Measurements from ENCODE around the gene GRM1. TPM values are rescaled to one million over a fixed set of nuclear protein-coding genes. Genes with fewer than 3 reads are reported as not detected.

GRM1 gene
- total RNA-seq, 2 experiments from 2014 or later: not detected

GRCh38 chr6:146224449-146224848 is 195.6 kb downstream of the GRM1 start:
- Mint-ChIP-seq H3K36me3 (ENCODE audit: low read depth) (no peaks in the 10 kb centered on the region), H3K27ac (no peak overlapping the region), H3K4me3 (no peak overlapping the region), H3K27me3 (peaks cover 10% of the 10 kb centered on the region), H3K9me3 (no peaks in the 10 kb centered on the region), H3K4me1 (ENCODE audit: low read depth) (no peaks in the 10 kb centered on the region)
- H3K9me3 ChIP-seq (ENCODE audit: control insufficient read depth in 1 of 2, insufficient read depth in 1 of 2, low read length in 2 of 2): no peaks in the 10 kb centered on the region
- no peak for ATAC-seq (ENCODE audit: poor library complexity)
- ChIA-PET POLR2A (no interaction called here), CTCF (no interaction called here)
- TF ChIP-seq, protein P1, sequence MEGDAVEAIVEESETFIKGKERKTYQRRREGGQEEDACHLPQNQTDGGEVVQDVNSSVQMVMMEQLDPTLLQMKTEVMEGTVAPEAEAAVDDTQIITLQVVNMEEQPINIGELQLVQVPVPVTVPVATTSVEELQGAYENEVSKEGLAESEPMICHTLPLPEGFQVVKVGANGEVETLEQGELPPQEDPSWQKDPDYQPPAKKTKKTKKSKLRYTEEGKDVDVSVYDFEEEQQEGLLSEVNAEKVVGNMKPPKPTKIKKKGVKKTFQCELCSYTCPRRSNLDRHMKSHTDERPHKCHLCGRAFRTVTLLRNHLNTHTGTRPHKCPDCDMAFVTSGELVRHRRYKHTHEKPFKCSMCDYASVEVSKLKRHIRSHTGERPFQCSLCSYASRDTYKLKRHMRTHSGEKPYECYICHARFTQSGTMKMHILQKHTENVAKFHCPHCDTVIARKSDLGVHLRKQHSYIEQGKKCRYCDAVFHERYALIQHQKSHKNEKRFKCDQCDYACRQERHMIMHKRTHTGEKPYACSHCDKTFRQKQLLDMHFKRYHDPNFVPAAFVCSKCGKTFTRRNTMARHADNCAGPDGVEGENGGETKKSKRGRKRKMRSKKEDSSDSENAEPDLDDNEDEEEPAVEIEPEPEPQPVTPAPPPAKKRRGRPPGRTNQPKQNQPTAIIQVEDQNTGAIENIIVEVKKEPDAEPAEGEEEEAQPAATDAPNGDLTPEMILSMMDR (IDR thresholded peaks at IDR 0.05): no peak
- intact Hi-C loops (cut with DNase I, micrococcal nuclease): no loop called here
- no peak for DNase-seq
- H3K36me3 ChIP-seq (ENCODE audit: insufficient read depth, low read length): no peaks in the 10 kb centered on the region
- H3K27me3 ChIP-seq (ENCODE audit: control insufficient read depth in 1 of 2, insufficient read depth in 2 of 2, low read length in 2 of 2): no peaks in the 10 kb centered on the region
- no peak overlapping the region for H3K4me3 ChIP-seq (ENCODE audit: low read length)
- H3K4me1 ChIP-seq (ENCODE audit: insufficient read depth, low read length): no peaks in the 10 kb centered on the region
- H3K27ac ChIP-seq (ENCODE audit: low read depth in 1 of 2, low read length in 2 of 2): no peak overlapping the region

- Mint-ChIP-seq H3K36me3 (ENCODE audit: low read depth) (no peaks in the 10 kb centered on the region), H3K27me3 (peaks cover 10% of the 10 kb centered on the region), H3K4me1 (ENCODE audit: low read depth) (no peaks in the 10 kb centered on the region), H3K4me3 (no peak overlapping the region), H3K9me3 (no peaks in the 10 kb centered on the region), H3K27ac (no peak overlapping the region)
- intact Hi-C loops (cut with DNase I, micrococcal nuclease): no loop called here
- POLR2A ChIA-PET: no interaction called here
- H3K9me3 ChIP-seq (ENCODE audit: control insufficient read depth in 1 of 2, insufficient read depth in 1 of 2, low read length in 2 of 2): no peaks in the 10 kb centered on the region
- TF ChIP-seq, protein P1 (IDR thresholded peaks at IDR 0.05): no peak
- no peaks in the 10 kb centered on the region for H3K4me1 ChIP-seq (ENCODE audit: insufficient read depth, low read length)
- no peak for ATAC-seq (ENCODE audit: poor library complexity)
- no peak overlapping the region for H3K27ac ChIP-seq (ENCODE audit: low read depth in 1 of 2, low read length in 2 of 2)
- CTCF ChIA-PET: no interaction called here
- no peak for DNase-seq
- no peak overlapping the region for H3K4me3 ChIP-seq (ENCODE audit: low read length)
- H3K27me3 ChIP-seq (ENCODE audit: control insufficient read depth in 1 of 2, insufficient read depth in 2 of 2, low read length in 2 of 2): no peaks in the 10 kb centered on the region
- no peaks in the 10 kb centered on the region for H3K36me3 ChIP-seq (ENCODE audit: insufficient read depth, low read length)
Measured at GRCh38 chr6:146224988-146225387, 196.1 kb downstream of the GRM1 start.

GRCh38 chr6:146240322-146240721 is 211.5 kb downstream of the GRM1 start:
- Histone ChIP-seq H3K4me1 (ENCODE audit: insufficient read depth, low read length) (no peaks in the 10 kb centered on the region), H3K36me3 (ENCODE audit: insufficient read depth, low read length) (no peaks in the 10 kb centered on the region), H3K27me3 (ENCODE audit: control insufficient read depth in 1 of 2, insufficient read depth in 2 of 2, low read length in 2 of 2) (no peaks in the 10 kb centered on the region), H3K27ac (ENCODE audit: low read depth in 1 of 2, low read length in 2 of 2) (no peak overlapping the region), H3K4me3 (ENCODE audit: low read length) (no peak overlapping the region), H3K9me3 (ENCODE audit: control insufficient read depth in 1 of 2, insufficient read depth in 1 of 2, low read length in 2 of 2) (no peaks in the 10 kb centered on the region)
- Mint-ChIP-seq H3K4me3 (no peak overlapping the region), H3K27ac (no peak overlapping the region), H3K36me3 (ENCODE audit: low read depth) (no peaks in the 10 kb centered on the region), H3K27me3 (peaks cover 9% of the 10 kb centered on the region), H3K4me1 (ENCODE audit: low read depth) (no peaks in the 10 kb centered on the region), H3K9me3 (no peaks in the 10 kb centered on the region)
- DNase-seq: no peak
- ATAC-seq (ENCODE audit: poor library complexity): no peak
- TF ChIP-seq, protein P1 (IDR thresholded peaks at IDR 0.05): no peak
- intact Hi-C loops (cut with DNase I, micrococcal nuclease): no loop called here
- ChIA-PET CTCF (no interaction called here), POLR2A (no interaction called here)

Data from CD4-positive, alpha-beta T cell (primary cell).